GM12878 (cell line): ENCODE measurements around the gene USP47. TPM values are rescaled to one million over a fixed set of nuclear protein-coding genes. Genes with fewer than 3 reads are reported as not detected.

ENCODE experiments used
- ATAC-seq: fragments of 200-7000 bp; cut with Tn5 transposase; 3 replicates; pipeline ENCODE4 v1.9.1; 2020; ENCODE audit warnings: mild to moderate bottlenecking, moderate library complexity
- BruUV-seq: library from RNA; stranded (reverse); fragments of 400-500 nt; replicated peaks from 2 replicates; lab custom pipeline; 2021; lab: Mats Ljungman, UMichigan
- CTCF ChIA-PET: fragments of 300-600 bp; sonication (Branson Sonifier 250); formaldehyde crosslinking; extraction: SDS; loops from one replicate; lab custom pipeline; 2021; ENCODE audit warnings: inconsistent platforms; lab: Yijun Ruan, JAX
- POLR2A ChIA-PET: fragments of 350-600 bp; formaldehyde crosslinking; extraction: SDS; loops from one replicate; lab custom pipeline; 2021; ENCODE audit warnings: inconsistent platforms; lab: Charles Lee
- RAD21 ChIA-PET: fragments of 300-600 bp; sonication (Branson Sonifier 250); formaldehyde crosslinking; loops from one replicate; lab custom pipeline; 2023; ENCODE audit warnings: antibody characterized with exemption; ENCODE audit not compliant: unreplicated experiment; lab: Charles Lee
- SMC1A ChIA-PET: fragments of 300-600 bp; sonication (Branson Sonifier 250); formaldehyde crosslinking; loops from one replicate; lab custom pipeline; 2023; ENCODE audit not compliant: unreplicated experiment, uncharacterized antibody; lab: Charles Lee
- DNase-seq: peaks from one replicate; pipeline ENCODE4 v3.0.0-alpha.2; 2011; ENCODE audit warnings: low read depth, low spot score
- FAIRE-seq: peaks from 3 replicates; lab custom pipeline; 2011; peaks lifted over from hg19 to GRCh38; lab: Jason Lieb, UNC
- H2AFZ ChIP-seq: 2 replicates; pipeline ENCODE4 v1.6.0; 2011; ENCODE audit warnings: low read depth, low read length, control low read depth; ENCODE audit not compliant: control insufficient read depth
- H3K27ac ChIP-seq: 2 replicates; pipeline ENCODE4 v1.5.1; 2011; ENCODE audit warnings: control low read depth; ENCODE audit not compliant: control insufficient read depth, insufficient read depth
- H3K27me3 ChIP-seq, 2 experiments: replicated peaks in 1 of 2; 2 replicates each; pipeline versions ENCODE4 v1.6.0 to v1.6.1; 2011; ENCODE audit warnings: low read length in 1 of 2; ENCODE audit not compliant: control insufficient read depth in 2 of 2, insufficient read depth in 2 of 2
- H3K36me3 ChIP-seq, 2 experiments: 2 replicates each; pipeline ENCODE4 v1.5.1; 2011; ENCODE audit warnings: low read length in 1 of 2; ENCODE audit not compliant: control insufficient read depth in 2 of 2, insufficient read depth in 2 of 2
- H3K4me1 ChIP-seq: 2 replicates; pipeline ENCODE4 v1.6.1; 2011; ENCODE audit warnings: mild to moderate bottlenecking, low read length, moderate library complexity, mixed read lengths; ENCODE audit not compliant: control insufficient read depth, insufficient read depth
- H3K4me2 ChIP-seq: 2 replicates; pipeline ENCODE4 v1.6.0; 2011; ENCODE audit warnings: control low read depth; ENCODE audit not compliant: control insufficient read depth, insufficient read depth
- H3K4me3 ChIP-seq: fragments of 200-600 bp; sonication (generic); 2 replicates; pipeline ENCODE4 v1.5.1; 2016
- H3K79me2 ChIP-seq: 2 replicates; pipeline ENCODE4 v1.6.0; 2011; ENCODE audit warnings: low read length; ENCODE audit not compliant: control insufficient read depth, insufficient read depth
- H3K9ac ChIP-seq: 2 replicates; pipeline ENCODE4 v1.8.0; 2011; ENCODE audit warnings: low read length, control low read depth, mixed read lengths; ENCODE audit not compliant: control insufficient read depth, insufficient read depth
- H3K9me3 ChIP-seq: replicated peaks from 3 replicates; pipeline ENCODE4 v1.5.1; 2011; ENCODE audit warnings: mild to moderate bottlenecking, low read length; ENCODE audit not compliant: control insufficient read depth, insufficient read depth
- H4K20me1 ChIP-seq: 2 replicates; pipeline ENCODE4 v1.6.0; 2011; ENCODE audit not compliant: control insufficient read depth, insufficient read depth
- ATF3 ChIP-seq: IDR thresholded peaks from 2 replicates; pipeline ENCODE4 v1.6.1; 2011; ENCODE audit warnings: low read depth, mild to moderate bottlenecking, low read length, moderate library complexity, borderline replicate concordance; ENCODE audit errors: extremely low read depth
- CBX3 ChIP-seq: fragments of 200-600 bp; sonication (generic); IDR thresholded peaks from 2 replicates; pipeline ENCODE4 v1.6.1; 2016; ENCODE audit warnings: low read depth, borderline replicate concordance
- RELB ChIP-seq: fragments of 450-650 bp; IDR thresholded peaks from 2 replicates; pipeline ENCODE4 v1.6.1; 2017; ENCODE audit warnings: low read depth, mild to moderate bottlenecking, moderate library complexity
- RUNX3 ChIP-seq: IDR thresholded peaks from 2 replicates; pipeline ENCODE4 v1.6.1; 2012; ENCODE audit warnings: low read length, inconsistent platforms
- WGBS: methylation state at CpG from one replicate; pipeline ENCODE4 v1.1.6; 2016; ENCODE audit warnings: low lambda C conversion rate; ENCODE audit not compliant: insufficient replicate concordance, insufficient coverage; ENCODE audit errors: missing lambda C conversion rate; 5-methylcytosine and 5-hydroxymethylcytosine counted together
- in situ Hi-C: fragments of 300-500 bp; cut with MboI; formaldehyde crosslinking; loops from 9 replicates; pipeline ENCODE4 v1.14.3; 2018; ENCODE audit warnings: mixed read lengths
- intact Hi-C: fragments of 100-400 bp; cut with micrococcal nuclease; formaldehyde crosslinking; loops from one replicate; pipeline ENCODE4 v1.14.2; 2022; ENCODE audit not compliant: unreplicated experiment
- polyA plus RNA-seq, 11 experiments: library from polyadenylated mRNA; depleted of rRNA in 4 of 11; unstranded in 6 of 11; stranded (reverse) in 5 of 11; fragments of >200 nt; fragmentation: Nextera tagmentation in 4 of 11; fragmentation: Illumina TruSeq in 1 of 11; extraction: Ambion mirVana in 4 of 11; extraction: Trizol in 1 of 11; gene quantifications; 1 replicate in 1 of 11; 2 replicates in 10 of 11; pipeline versions ENCODE4 v1.2.1 to v1.2.3, GENCODE V29; 2011 to 2016; ENCODE audit warnings: inconsistent platforms in 2 of 11, missing spikeins in 2 of 11, low read depth in 1 of 11
- total RNA-seq, 4 experiments: library from RNA; depleted of rRNA in 3 of 4; stranded (reverse); fragments of >200 nt in 3 of 4; fragmentation: Illumina TruSeq in 1 of 4; extraction: Trizol in 1 of 4; gene quantifications; 2 replicates each; pipeline versions ENCODE4 v1.2.1 to v1.2.3, GENCODE V29; 2013 to 2021

The USP47 gene
- total and polyA plus RNA-seq, 10 of the 15 experiments (the other 5 are each of a cell fraction or from before 2014, with no cell fraction given), result 13.9 to 54.0 (median 31.6) TPM

GRCh38 chr11:11969380-11970215 lies 127.8 kb downstream of the USP47 start:
- no peak overlapping the region for H3K4me2 ChIP-seq
- DNase-seq (no peak), ATAC-seq (no peak), FAIRE-seq (no peak)
- TF ChIP-seq RUNX3 (no peak), RELB (no peak), CBX3 (no peak)
- no peaks in the 10 kb centered on the region for H4K20me1 ChIP-seq
- no peak overlapping the region for H2AFZ ChIP-seq
- H3K9me3 ChIP-seq, result no peaks in the 10 kb centered on the region
- no peak overlapping the region for H3K4me3 ChIP-seq
- ChIA-PET POLR2A (no interaction called here), RAD21 (no interaction called here), SMC1A (no interaction called here), CTCF (no interaction called here)
- H3K9ac ChIP-seq, result no peak overlapping the region
- intact Hi-C loops, result no loop called here
- WGBS, result 50% methylated on average over 19 of the region's 19 CpGs
- no peaks in the 10 kb centered on the region for H3K79me2 ChIP-seq
- no peaks in the 10 kb centered on the region; a peak in 2 of 4 replicates for H3K27me3 ChIP-seq
- H3K27ac ChIP-seq, result no peak overlapping the region
- H3K4me1 ChIP-seq, result no peaks in the 10 kb centered on the region
- in situ Hi-C loops, result no loop called here
- no TSS peak for BruUV-seq
- no peaks in the 10 kb centered on the region for H3K36me3 ChIP-seq

- ATAC-seq, result no peak
- Histone ChIP-seq H3K79me2 (no peaks in the 10 kb centered on the region), H3K9me3 (no peaks in the 10 kb centered on the region), H3K27ac (no peak overlapping the region), H4K20me1 (no peaks in the 10 kb centered on the region), H3K4me3 (no peak overlapping the region), H3K4me2 (no peak overlapping the region), H3K9ac (no peak overlapping the region), H2AFZ (no peak overlapping the region), H3K4me1 (no peaks in the 10 kb centered on the region), H3K27me3 (no peaks in the 10 kb centered on the region; a peak in 2 of 4 replicates), H3K36me3 (no peaks in the 10 kb centered on the region)
- SMC1A ChIA-PET, result interaction anchor here (1.2 kb wide), 1 partner anchor 98 kb away, joined by 3 read pairs; no protein-coding TSS in a partner anchor
- CTCF ChIA-PET, result interaction anchor here (1.0 kb wide), 1 partner anchor 311 kb away, joined by 3 read pairs; no protein-coding TSS in a partner anchor
- FAIRE-seq, result no peak
- BruUV-seq, result no TSS peak
- intact Hi-C loops (no loop called here), in situ Hi-C loops (no loop called here)
- no peak for TF ChIP-seq ATF3
- POLR2A ChIA-PET, result no interaction called here
- WGBS, result 22% methylated on average over 2 of the region's 2 CpGs
- no peak for DNase-seq
- RAD21 ChIA-PET, result no interaction called here
These were observed 128.8 kb downstream of the USP47 start for GRCh38 chr11:11970556-11970955.
